ENCODE measurements around the gene INTS7. TPM values are rescaled to one million over a fixed set of nuclear protein-coding genes. Genes with fewer than 3 reads are reported as not detected.

The INTS7 gene
- total and polyA plus RNA-seq, 2 experiments from 2014 or later = 11.8 to 15.5 TPM

DNA sequence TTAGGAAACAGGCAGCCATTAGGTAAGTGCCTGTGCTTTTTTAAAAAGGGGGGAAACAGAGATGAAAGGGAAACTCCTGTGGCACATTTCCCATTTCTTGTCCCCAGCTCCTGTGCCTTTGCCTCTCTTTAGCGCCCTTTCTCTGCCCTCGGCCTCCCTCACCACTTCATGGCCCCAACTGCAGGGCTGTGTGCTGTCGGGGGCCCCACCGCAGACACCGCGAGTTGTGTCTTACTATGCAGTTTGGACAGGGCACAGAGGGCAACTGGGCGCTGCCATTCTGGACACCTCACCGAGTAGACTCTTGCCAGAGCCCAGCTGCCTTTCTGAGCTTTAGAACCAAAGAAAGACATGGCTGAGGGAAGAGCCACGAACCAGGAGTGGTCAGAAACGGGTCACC, 111.1 kb downstream of the INTS7 start:
- Histone ChIP-seq H3K9me2 (replicated peaks; ENCODE audit: insufficient read depth) (no peaks in the 10 kb centered on the region), H3K4me3 (no peak overlapping the region), H3K27me3 (no peaks in the 10 kb centered on the region), H3K79me2 (no peaks in the 10 kb centered on the region), H3K27ac (no peak overlapping the region), H2AFZ (no peak overlapping the region), H3K4me1 (ENCODE audit: insufficient read depth) (peaks cover 16% of the 10 kb centered on the region), H3K36me3 (replicated peaks; ENCODE audit: insufficient read depth, low read depth) (no peaks in the 10 kb centered on the region), H3K9me3 (ENCODE audit: low read depth) (no peaks in the 10 kb centered on the region), H3K4me2 (no peak overlapping the region), H4K20me1 (ENCODE audit: insufficient read depth, poor library complexity, severe bottlenecking) (no peaks in the 10 kb centered on the region)
- WGBS (ENCODE audit: low lambda C conversion rate, missing lambda C conversion rate) = 95% methylated on average over 10 of the region's 10 CpGs
- TF ChIP-seq, protein P1, sequence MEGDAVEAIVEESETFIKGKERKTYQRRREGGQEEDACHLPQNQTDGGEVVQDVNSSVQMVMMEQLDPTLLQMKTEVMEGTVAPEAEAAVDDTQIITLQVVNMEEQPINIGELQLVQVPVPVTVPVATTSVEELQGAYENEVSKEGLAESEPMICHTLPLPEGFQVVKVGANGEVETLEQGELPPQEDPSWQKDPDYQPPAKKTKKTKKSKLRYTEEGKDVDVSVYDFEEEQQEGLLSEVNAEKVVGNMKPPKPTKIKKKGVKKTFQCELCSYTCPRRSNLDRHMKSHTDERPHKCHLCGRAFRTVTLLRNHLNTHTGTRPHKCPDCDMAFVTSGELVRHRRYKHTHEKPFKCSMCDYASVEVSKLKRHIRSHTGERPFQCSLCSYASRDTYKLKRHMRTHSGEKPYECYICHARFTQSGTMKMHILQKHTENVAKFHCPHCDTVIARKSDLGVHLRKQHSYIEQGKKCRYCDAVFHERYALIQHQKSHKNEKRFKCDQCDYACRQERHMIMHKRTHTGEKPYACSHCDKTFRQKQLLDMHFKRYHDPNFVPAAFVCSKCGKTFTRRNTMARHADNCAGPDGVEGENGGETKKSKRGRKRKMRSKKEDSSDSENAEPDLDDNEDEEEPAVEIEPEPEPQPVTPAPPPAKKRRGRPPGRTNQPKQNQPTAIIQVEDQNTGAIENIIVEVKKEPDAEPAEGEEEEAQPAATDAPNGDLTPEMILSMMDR (IDR thresholded peaks at IDR 0.05; ENCODE audit: poor library complexity) = no peak
- TF ChIP-seq EZH2 (IDR thresholded peaks at IDR 0.05; ENCODE audit: borderline replicate concordance) = no peak
- TF ChIP-seq EZH2phosphoT487 (IDR thresholded peaks at IDR 0.05; ENCODE audit: low read depth, severe bottlenecking, unreplicated experiment) = no peak
- DNase-seq (ENCODE audit: low spot score) = no peak

- Histone ChIP-seq H3K27ac (peak overlapping the region; percentile 72), H4K20me1 (ENCODE audit: insufficient read depth, poor library complexity, severe bottlenecking) (no peaks in the 10 kb centered on the region), H3K4me2 (no peak overlapping the region), H3K4me3 (no peak overlapping the region), H3K27me3 (no peaks in the 10 kb centered on the region), H3K36me3 (replicated peaks; ENCODE audit: insufficient read depth, low read depth) (no peaks in the 10 kb centered on the region), H3K79me2 (no peaks in the 10 kb centered on the region), H3K9me3 (ENCODE audit: low read depth) (no peaks in the 10 kb centered on the region), H3K4me1 (ENCODE audit: insufficient read depth) (peaks cover 16% of the 10 kb centered on the region), H3K9me2 (replicated peaks; ENCODE audit: insufficient read depth) (no peaks in the 10 kb centered on the region), H2AFZ (no peak overlapping the region)
- WGBS (ENCODE audit: low lambda C conversion rate, missing lambda C conversion rate) = 67% methylated on average over 5 of the region's 5 CpGs
- DNase-seq (ENCODE audit: low spot score) = peak; percentile 62
- TF ChIP-seq EZH2 (IDR thresholded peaks at IDR 0.05; ENCODE audit: borderline replicate concordance) (no peak), EZH2phosphoT487 (IDR thresholded peaks at IDR 0.05; ENCODE audit: low read depth, severe bottlenecking, unreplicated experiment) (no peak)
- TF ChIP-seq, protein P1 (IDR thresholded peaks at IDR 0.05; ENCODE audit: poor library complexity) = no peak
Observed at GRCh38 chr1:211923095-211923494, 112.3 kb downstream of the INTS7 start.

- no peak overlapping the region for H3K4me3 ChIP-seq
- peaks cover 25% of the 10 kb centered on the region for H3K4me1 ChIP-seq (ENCODE audit: insufficient read depth)
- H3K9me2 ChIP-seq (replicated peaks; ENCODE audit: insufficient read depth) = no peaks in the 10 kb centered on the region
- TF ChIP-seq, protein P1 (IDR thresholded peaks at IDR 0.05; ENCODE audit: poor library complexity) = no peak
- no peak for TF ChIP-seq EZH2phosphoT487 (IDR thresholded peaks at IDR 0.05; ENCODE audit: low read depth, severe bottlenecking, unreplicated experiment)
- no peak for TF ChIP-seq EZH2 (IDR thresholded peaks at IDR 0.05; ENCODE audit: borderline replicate concordance)
- WGBS (ENCODE audit: low lambda C conversion rate, missing lambda C conversion rate) = 94% methylated on average over 9 of the region's 9 CpGs
- no peaks in the 10 kb centered on the region for H3K79me2 ChIP-seq
- DNase-seq (ENCODE audit: low spot score) = no peak
- no peak overlapping the region for H3K27ac ChIP-seq
- H2AFZ ChIP-seq = no peak overlapping the region
- no peaks in the 10 kb centered on the region for H3K36me3 ChIP-seq (replicated peaks; ENCODE audit: insufficient read depth, low read depth)
- H3K4me2 ChIP-seq = no peak overlapping the region
- H3K9me3 ChIP-seq (ENCODE audit: low read depth) = no peaks in the 10 kb centered on the region
- H4K20me1 ChIP-seq (ENCODE audit: insufficient read depth, poor library complexity, severe bottlenecking) = no peaks in the 10 kb centered on the region
- no peaks in the 10 kb centered on the region for H3K27me3 ChIP-seq
Observed at GRCh38 chr1:211921579-211922095, 113.7 kb downstream of the INTS7 start.
